Hepatocyte (in vitro differentiated cells): ENCODE results near the gene IFT43.

Source experiments
- EZH2 ChIP-seq: fragments of 200-600 bp; sonication (generic); IDR thresholded peaks from 2 replicates; pipeline ENCODE4 v1.6.1; 2016; ENCODE audit warnings: antibody characterized with exemption, mild to moderate bottlenecking, borderline replicate concordance
- EZH2phosphoT487 ChIP-seq: fragments of 200-600 bp; sonication (generic); IDR thresholded peaks from one replicate; pipeline ENCODE4 v1.6.1; 2018; ENCODE audit warnings: antibody characterized with exemption, mild to moderate bottlenecking, low read depth, moderate library complexity; ENCODE audit not compliant: unreplicated experiment, severe bottlenecking
- TF ChIP-seq, protein P1 (sequence below): fragments of 200-600 bp; sonication (generic); IDR thresholded peaks from 2 replicates; pipeline ENCODE4 v1.5.1; 2016; ENCODE audit warnings: antibody characterized with exemption, mild to moderate bottlenecking; ENCODE audit not compliant: poor library complexity

DNA sequence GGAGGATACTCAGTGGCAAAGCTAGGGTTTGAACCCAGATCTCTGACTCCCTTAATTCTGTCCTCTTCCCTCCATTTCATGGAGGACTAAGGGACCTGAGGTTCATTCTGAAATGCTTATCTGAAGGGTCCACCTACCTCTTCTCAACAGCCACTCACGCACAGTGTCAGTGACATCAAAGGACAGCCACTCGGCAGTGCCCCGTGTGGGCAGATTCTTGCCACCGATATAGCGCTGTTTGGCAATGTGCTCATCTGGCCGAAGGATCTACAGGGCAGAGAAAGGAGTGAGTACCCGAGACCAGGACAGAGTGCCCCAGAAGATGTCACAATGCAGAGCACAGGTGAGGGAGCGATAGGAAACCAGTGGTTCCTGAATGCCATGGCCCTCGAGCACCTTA lies 14.6 kb upstream of the IFT43 start:
- TF ChIP-seq, protein P1, sequence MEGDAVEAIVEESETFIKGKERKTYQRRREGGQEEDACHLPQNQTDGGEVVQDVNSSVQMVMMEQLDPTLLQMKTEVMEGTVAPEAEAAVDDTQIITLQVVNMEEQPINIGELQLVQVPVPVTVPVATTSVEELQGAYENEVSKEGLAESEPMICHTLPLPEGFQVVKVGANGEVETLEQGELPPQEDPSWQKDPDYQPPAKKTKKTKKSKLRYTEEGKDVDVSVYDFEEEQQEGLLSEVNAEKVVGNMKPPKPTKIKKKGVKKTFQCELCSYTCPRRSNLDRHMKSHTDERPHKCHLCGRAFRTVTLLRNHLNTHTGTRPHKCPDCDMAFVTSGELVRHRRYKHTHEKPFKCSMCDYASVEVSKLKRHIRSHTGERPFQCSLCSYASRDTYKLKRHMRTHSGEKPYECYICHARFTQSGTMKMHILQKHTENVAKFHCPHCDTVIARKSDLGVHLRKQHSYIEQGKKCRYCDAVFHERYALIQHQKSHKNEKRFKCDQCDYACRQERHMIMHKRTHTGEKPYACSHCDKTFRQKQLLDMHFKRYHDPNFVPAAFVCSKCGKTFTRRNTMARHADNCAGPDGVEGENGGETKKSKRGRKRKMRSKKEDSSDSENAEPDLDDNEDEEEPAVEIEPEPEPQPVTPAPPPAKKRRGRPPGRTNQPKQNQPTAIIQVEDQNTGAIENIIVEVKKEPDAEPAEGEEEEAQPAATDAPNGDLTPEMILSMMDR = no peak
- no peak for TF ChIP-seq EZH2
- no peak for TF ChIP-seq EZH2phosphoT487
